Liver (tissue), 9 donors: ENCODE measurements around the gene NUCB2. TPM values are rescaled to one million over a fixed set of nuclear protein-coding genes. Genes with fewer than 3 reads are reported as not detected.

Experiments
- DNase-seq: peaks from one replicate; pipeline ENCODE4 v3.0.0-alpha.2; 2017; ENCODE audit warnings: low spot score
- H3K27ac ChIP-seq, 2 donors: one replicate each; pipeline ENCODE4 v1.7.0; 2013; ENCODE audit warnings: inconsistent platforms in 2 of 2, low read length in 2 of 2, control low read depth in 1 of 2, low read depth in 1 of 2, mild to moderate bottlenecking in 1 of 2
- H3K27me3 ChIP-seq, 4 donors: one replicate each; pipeline versions ENCODE4 v1.6.1 to v1.7.0; 2013; ENCODE audit warnings: low read length in 3 of 4, inconsistent platforms in 1 of 4, mild to moderate bottlenecking in 1 of 4, moderate library complexity in 1 of 4; ENCODE audit not compliant: control insufficient read depth in 4 of 4, insufficient read depth in 4 of 4
- H3K36me3 ChIP-seq, 4 donors: one replicate each; pipeline versions ENCODE4 v1.6.1 to v1.7.0; 2013; ENCODE audit warnings: low read length in 3 of 4, mild to moderate bottlenecking in 3 of 4, low read depth in 1 of 4, moderate library complexity in 1 of 4; ENCODE audit not compliant: control insufficient read depth in 4 of 4, insufficient read depth in 3 of 4
- H3K4me1 ChIP-seq, 4 donors: one replicate each; pipeline versions ENCODE4 v1.6.1 to v1.7.0; 2013; ENCODE audit warnings: low read length in 3 of 4, mild to moderate bottlenecking in 3 of 4, moderate library complexity in 1 of 4; ENCODE audit not compliant: control insufficient read depth in 4 of 4, insufficient read depth in 4 of 4
- H3K4me3 ChIP-seq, 3 donors: one replicate each; pipeline versions ENCODE4 v1.6.1 to v1.7.0; 2013; ENCODE audit warnings: low read length in 3 of 3, control low read depth in 1 of 3, low read depth in 1 of 3, mild to moderate bottlenecking in 1 of 3
- H3K9ac ChIP-seq, 2 donors: one replicate each; pipeline ENCODE4 v1.7.0; 2013; ENCODE audit warnings: low read length in 2 of 2, mild to moderate bottlenecking in 2 of 2, moderate library complexity in 2 of 2, control low read depth in 1 of 2, low read depth in 1 of 2
- H3K9me3 ChIP-seq, 4 donors: one replicate each; pipeline versions ENCODE4 v1.6.1 to v1.7.0; 2013; ENCODE audit warnings: low read length in 3 of 4; ENCODE audit not compliant: control insufficient read depth in 4 of 4
- EGR1 ChIP-seq, 2 donors: IDR thresholded peaks; 2 replicates each; pipeline ENCODE4 v1.6.1; 2016 to 2018; ENCODE audit warnings: antibody characterized with exemption in 2 of 2, low read depth in 2 of 2
- FOXA2 ChIP-seq: IDR thresholded peaks from 2 replicates; pipeline ENCODE4 v1.6.1; 2016; ENCODE audit warnings: antibody characterized with exemption
- GABPA ChIP-seq, 2 donors: IDR thresholded peaks in 1 of 2; conservative IDR thresholded peaks in 1 of 2; 2 replicates each; pipeline ENCODE4 v1.6.1; 2016; ENCODE audit warnings: antibody characterized with exemption in 2 of 2, mild to moderate bottlenecking in 1 of 2, moderate library complexity in 1 of 2
- HNF4G ChIP-seq: IDR thresholded peaks from 2 replicates; pipeline ENCODE4 v1.6.1; 2016; ENCODE audit warnings: antibody characterized with exemption
- JUND ChIP-seq, 2 donors: IDR thresholded peaks; 2 replicates each; pipeline ENCODE4 v1.6.1; 2016; ENCODE audit warnings: antibody characterized with exemption in 2 of 2
- NR2F2 ChIP-seq: IDR thresholded peaks from 2 replicates; pipeline ENCODE4 v1.6.1; 2016; ENCODE audit warnings: antibody characterized with exemption
- RAD21 ChIP-seq, 2 donors: IDR thresholded peaks; 2 replicates each; pipeline ENCODE4 v1.6.1; 2016; ENCODE audit warnings: antibody characterized with exemption in 2 of 2, mild to moderate bottlenecking in 2 of 2
- RXRA ChIP-seq, 2 donors: IDR thresholded peaks; 2 replicates each; pipeline ENCODE4 v1.6.1; 2017 to 2018; ENCODE audit warnings: antibody characterized with exemption in 2 of 2, mild to moderate bottlenecking in 1 of 2
- SP1 ChIP-seq: IDR thresholded peaks from 2 replicates; pipeline ENCODE4 v1.6.1; 2018; ENCODE audit warnings: antibody characterized with exemption, mild to moderate bottlenecking
- TAF1 ChIP-seq: conservative IDR thresholded peaks from 2 replicates; pipeline ENCODE4 v1.6.1; 2016; ENCODE audit warnings: antibody characterized with exemption, mild to moderate bottlenecking
- YY1 ChIP-seq: IDR thresholded peaks from 2 replicates; pipeline ENCODE4 v1.6.1; 2016; ENCODE audit warnings: antibody characterized with exemption, mild to moderate bottlenecking
- WGBS: extraction: QIAGEN DNeasy Blood & Tissue Kit; methylation state at CpG from one replicate; pipeline ENCODE4 v1.1.7; 2013; 5-methylcytosine and 5-hydroxymethylcytosine counted together
- polyA plus RNA-seq, 2 donors: library from polyadenylated mRNA; stranded (reverse) in 1 of 2; unstranded in 1 of 2; fragments of 200-250 nt in 1 of 2; fragments of >200 nt in 1 of 2; fragmentation: Nextera tagmentation in 1 of 2; extraction: Ambion mirVana in 1 of 2; gene quantifications; one replicate each; pipeline versions ENCODE4 v1.2.1 to v1.2.3, GENCODE V29; 2013 to 2015
- total RNA-seq, 2 donors: library from RNA; depleted of rRNA; stranded (reverse); fragments of >200 nt; gene quantifications; one replicate each; pipeline ENCODE4 v1.2.3, GENCODE V29; 2014
- TF ChIP-seq, protein P1 (sequence below): IDR thresholded peaks from 2 replicates; pipeline ENCODE4 v1.6.1; 2016; ENCODE audit warnings: antibody characterized with exemption
- TF ChIP-seq, protein P2 (sequence below): IDR thresholded peaks from 2 replicates; pipeline ENCODE4 v1.6.1; 2016; ENCODE audit warnings: antibody characterized with exemption
- TF ChIP-seq, protein P3 (sequence below): IDR thresholded peaks from 2 replicates; pipeline ENCODE4 v1.6.1; 2016; ENCODE audit warnings: antibody characterized with exemption, mild to moderate bottlenecking
- TF ChIP-seq, protein P4 (sequence below): fragments of 150-350 bp; IDR thresholded peaks from 2 replicates; pipeline ENCODE4 v1.5.1; 2017; ENCODE audit warnings: improper control_type of control experiment, low read depth, low read length; ENCODE audit not compliant: missing input control
- donor health status: healthy.
- donor health status: healthy.
- donor health status: healthy.
- donor health status: healthy.
- donor health status: healthy.

NUCB2 gene
- total and polyA plus RNA-seq, 4 donors: 68.5 to 112 (median 103) TPM

DNA sequence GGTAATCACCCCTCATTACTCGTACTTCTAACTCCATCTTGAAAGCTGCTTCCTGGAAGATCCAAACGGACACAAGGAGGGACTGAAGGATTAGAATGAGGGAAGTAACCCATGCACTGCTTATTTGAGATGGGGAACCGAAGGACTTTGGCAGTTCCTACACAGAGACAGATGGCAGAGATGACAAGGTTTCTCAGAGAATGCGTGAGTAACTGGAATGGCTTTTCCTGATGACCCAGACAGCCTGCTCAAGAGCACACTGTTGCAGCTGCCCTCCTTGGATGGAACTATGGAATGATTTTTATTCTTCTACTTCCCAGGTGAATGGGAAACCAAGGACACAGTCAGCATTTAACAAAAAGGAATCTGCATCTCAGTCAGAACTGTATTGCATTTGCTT is 104.6 kb downstream of the NUCB2 start:
- 83% methylated on average over 4 of the region's 4 CpGs for WGBS
- TF ChIP-seq, protein P1, sequence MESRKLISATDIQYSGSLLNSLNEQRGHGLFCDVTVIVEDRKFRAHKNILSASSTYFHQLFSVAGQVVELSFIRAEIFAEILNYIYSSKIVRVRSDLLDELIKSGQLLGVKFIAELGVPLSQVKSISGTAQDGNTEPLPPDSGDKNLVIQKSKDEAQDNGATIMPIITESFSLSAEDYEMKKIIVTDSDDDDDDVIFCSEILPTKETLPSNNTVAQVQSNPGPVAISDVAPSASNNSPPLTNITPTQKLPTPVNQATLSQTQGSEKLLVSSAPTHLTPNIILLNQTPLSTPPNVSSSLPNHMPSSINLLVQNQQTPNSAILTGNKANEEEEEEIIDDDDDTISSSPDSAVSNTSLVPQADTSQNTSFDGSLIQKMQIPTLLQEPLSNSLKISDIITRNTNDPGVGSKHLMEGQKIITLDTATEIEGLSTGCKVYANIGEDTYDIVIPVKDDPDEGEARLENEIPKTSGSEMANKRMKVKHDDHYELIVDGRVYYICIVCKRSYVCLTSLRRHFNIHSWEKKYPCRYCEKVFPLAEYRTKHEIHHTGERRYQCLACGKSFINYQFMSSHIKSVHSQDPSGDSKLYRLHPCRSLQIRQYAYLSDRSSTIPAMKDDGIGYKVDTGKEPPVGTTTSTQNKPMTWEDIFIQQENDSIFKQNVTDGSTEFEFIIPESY: no peak
- TF ChIP-seq RAD21 (IDR thresholded peaks at IDR 0.05): no peak
- TF ChIP-seq NR2F2: no peak
- TF ChIP-seq EGR1 (IDR thresholded peaks at IDR 0.05; ENCODE audit: low read depth in 2 of 2): no peak
- TF ChIP-seq, protein P2, sequence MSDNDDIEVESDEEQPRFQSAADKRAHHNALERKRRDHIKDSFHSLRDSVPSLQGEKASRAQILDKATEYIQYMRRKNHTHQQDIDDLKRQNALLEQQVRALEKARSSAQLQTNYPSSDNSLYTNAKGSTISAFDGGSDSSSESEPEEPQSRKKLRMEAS: no peak
- TF ChIP-seq TAF1: no peak
- TF ChIP-seq, protein P3, sequence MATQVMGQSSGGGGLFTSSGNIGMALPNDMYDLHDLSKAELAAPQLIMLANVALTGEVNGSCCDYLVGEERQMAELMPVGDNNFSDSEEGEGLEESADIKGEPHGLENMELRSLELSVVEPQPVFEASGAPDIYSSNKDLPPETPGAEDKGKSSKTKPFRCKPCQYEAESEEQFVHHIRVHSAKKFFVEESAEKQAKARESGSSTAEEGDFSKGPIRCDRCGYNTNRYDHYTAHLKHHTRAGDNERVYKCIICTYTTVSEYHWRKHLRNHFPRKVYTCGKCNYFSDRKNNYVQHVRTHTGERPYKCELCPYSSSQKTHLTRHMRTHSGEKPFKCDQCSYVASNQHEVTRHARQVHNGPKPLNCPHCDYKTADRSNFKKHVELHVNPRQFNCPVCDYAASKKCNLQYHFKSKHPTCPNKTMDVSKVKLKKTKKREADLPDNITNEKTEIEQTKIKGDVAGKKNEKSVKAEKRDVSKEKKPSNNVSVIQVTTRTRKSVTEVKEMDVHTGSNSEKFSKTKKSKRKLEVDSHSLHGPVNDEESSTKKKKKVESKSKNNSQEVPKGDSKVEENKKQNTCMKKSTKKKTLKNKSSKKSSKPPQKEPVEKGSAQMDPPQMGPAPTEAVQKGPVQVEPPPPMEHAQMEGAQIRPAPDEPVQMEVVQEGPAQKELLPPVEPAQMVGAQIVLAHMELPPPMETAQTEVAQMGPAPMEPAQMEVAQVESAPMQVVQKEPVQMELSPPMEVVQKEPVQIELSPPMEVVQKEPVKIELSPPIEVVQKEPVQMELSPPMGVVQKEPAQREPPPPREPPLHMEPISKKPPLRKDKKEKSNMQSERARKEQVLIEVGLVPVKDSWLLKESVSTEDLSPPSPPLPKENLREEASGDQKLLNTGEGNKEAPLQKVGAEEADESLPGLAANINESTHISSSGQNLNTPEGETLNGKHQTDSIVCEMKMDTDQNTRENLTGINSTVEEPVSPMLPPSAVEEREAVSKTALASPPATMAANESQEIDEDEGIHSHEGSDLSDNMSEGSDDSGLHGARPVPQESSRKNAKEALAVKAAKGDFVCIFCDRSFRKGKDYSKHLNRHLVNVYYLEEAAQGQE: no peak
- TF ChIP-seq JUND (IDR thresholded peaks at IDR 0.05): no peak
- TF ChIP-seq, protein P4, sequence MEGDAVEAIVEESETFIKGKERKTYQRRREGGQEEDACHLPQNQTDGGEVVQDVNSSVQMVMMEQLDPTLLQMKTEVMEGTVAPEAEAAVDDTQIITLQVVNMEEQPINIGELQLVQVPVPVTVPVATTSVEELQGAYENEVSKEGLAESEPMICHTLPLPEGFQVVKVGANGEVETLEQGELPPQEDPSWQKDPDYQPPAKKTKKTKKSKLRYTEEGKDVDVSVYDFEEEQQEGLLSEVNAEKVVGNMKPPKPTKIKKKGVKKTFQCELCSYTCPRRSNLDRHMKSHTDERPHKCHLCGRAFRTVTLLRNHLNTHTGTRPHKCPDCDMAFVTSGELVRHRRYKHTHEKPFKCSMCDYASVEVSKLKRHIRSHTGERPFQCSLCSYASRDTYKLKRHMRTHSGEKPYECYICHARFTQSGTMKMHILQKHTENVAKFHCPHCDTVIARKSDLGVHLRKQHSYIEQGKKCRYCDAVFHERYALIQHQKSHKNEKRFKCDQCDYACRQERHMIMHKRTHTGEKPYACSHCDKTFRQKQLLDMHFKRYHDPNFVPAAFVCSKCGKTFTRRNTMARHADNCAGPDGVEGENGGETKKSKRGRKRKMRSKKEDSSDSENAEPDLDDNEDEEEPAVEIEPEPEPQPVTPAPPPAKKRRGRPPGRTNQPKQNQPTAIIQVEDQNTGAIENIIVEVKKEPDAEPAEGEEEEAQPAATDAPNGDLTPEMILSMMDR: no peak
- no peak for TF ChIP-seq GABPA (IDR thresholded peaks at IDR 0.05 in 1 of 2, conservative IDR thresholded peaks at IDR 0.05 in 1 of 2)
- TF ChIP-seq FOXA2: no peak
- TF ChIP-seq YY1: no peak
- TF ChIP-seq HNF4G: no peak
- TF ChIP-seq SP1: no peak
- TF ChIP-seq RXRA (IDR thresholded peaks at IDR 0.05): no peak
- DNase-seq: no peak
- Histone ChIP-seq H3K27me3 (no peaks in the 10 kb centered on the region), H3K4me3 (no peak overlapping the region), H3K9me3 (peaks cover 0 to 13% (median 3%) of the 10 kb centered on the region in 4 donors), H3K27ac (no peak overlapping the region), H3K4me1 (no peaks in the 10 kb centered on the region), H3K36me3 (no peaks in the 10 kb centered on the region), H3K9ac (no peak overlapping the region)

Other genes with a start within 250 kb of the NUCB2 start
- gene RPS13, start 199.1 kb upstream of the NUCB2 start, total RNA-seq: 100 to 1,000 TPM; 237 to 446 TPM
- gene RPS13, start 199.1 kb upstream of the NUCB2 start, polyA plus RNA-seq: 100 to 1,000 TPM; 497 to 638 TPM
- 10 to 100 TPM; 17.3 to 89.9 TPM for gene PIK3C2A, start 68.8 kb upstream of the NUCB2 start, total RNA-seq
- 10 to 100 TPM in 1 of 2 donors, 1 to 10 TPM in 1; 8.2 to 10.1 TPM for gene PIK3C2A, start 68.8 kb upstream of the NUCB2 start, polyA plus RNA-seq
- under 1 TPM; 0.42 to 0.75 TPM for gene NCR3LG1, start 75.1 kb downstream of the NUCB2 start, total RNA-seq
- under 1 TPM; 0.18 to 0.33 TPM for gene NCR3LG1, start 75.1 kb downstream of the NUCB2 start, polyA plus RNA-seq
- gene KCNJ11, start 111.9 kb downstream of the NUCB2 start, total RNA-seq: under 1 TPM in 1 of 2 donors, not detected in 1; 0.75 TPM
- 1 to 10 TPM in 1 of 2 donors, under 1 TPM in 1; 0.28 to 1.1 TPM for gene KCNJ11, start 111.9 kb downstream of the NUCB2 start, polyA plus RNA-seq
- under 1 TPM in 1 of 2 donors, not detected in 1; 0.25 TPM for gene ABCC8, start 200.1 kb downstream of the NUCB2 start, total RNA-seq
- under 1 TPM in 1 of 2 donors, not detected in 1; 0.16 TPM for gene ABCC8, start 200.1 kb downstream of the NUCB2 start, polyA plus RNA-seq